ENCODE data around the gene AMN.

The AMN gene

DNA sequence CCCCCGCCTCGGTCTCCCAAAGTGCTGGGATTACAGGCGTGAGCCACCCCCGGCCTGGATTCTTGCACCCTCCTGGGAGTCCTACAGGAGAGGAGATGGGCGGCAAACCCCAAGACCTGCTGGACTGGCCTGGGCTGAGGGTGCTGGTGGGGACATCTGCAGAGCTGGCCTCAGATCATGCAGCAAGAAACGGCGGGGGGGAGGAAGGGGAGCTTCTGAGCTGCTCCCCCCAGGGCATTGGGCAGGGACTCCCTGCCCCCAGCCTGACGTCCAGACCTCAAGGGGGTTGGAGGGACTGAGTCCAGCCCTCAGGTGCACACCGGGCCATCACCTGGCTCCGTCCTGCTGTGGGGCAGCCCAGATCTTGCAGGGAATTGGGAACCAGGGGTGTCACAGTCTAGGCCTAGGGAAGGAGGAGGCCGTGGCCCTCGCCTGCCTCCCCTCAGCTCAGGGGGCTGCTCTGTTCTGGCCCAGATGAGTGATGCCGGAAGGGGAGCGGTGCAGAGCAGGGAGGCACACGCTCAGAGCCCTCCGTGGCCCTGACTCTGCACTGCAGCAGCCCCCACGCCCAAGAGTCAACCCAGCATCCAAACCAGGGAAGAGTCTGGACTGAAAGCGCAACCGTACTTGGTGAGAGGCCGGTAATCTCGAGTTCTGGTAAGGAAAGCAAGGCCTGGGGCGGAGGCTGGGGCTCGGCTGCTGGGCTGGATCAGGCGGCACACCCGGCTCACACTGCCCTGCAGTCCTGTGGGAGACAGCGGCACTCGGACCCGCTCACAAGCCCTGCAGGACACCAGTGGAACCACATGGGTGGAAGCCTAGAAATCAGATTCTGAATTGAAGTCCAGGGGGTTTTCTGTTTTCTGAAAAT is 8.9 kb upstream of the AMN start:
- no peak for TF ChIP-seq CTCF (IDR thresholded peaks at IDR 0.05)
- Mint-ChIP-seq H3K36me3 (ENCODE audit: low read depth) (peaks cover 3% of the 10 kb centered on the region), H3K27ac (no peak overlapping the region), H3K4me1 (peaks cover 23% of the 10 kb centered on the region), H3K4me3 (no peak overlapping the region), H3K9me3 (no peaks in the 10 kb centered on the region), H3K27me3 (ENCODE audit: low read depth, poor library complexity) (no peaks in the 10 kb centered on the region)
- DNase-seq: no peak

- DNase-seq: no peak
- Mint-ChIP-seq H3K36me3 (ENCODE audit: low read depth) (no peaks in the 10 kb centered on the region), H3K4me1 (peaks cover 21% of the 10 kb centered on the region)
Observed at GRCh38 chr14:102914474-102915291, 7.8 kb upstream of the AMN start.

GRCh38 chr14:102915292-102916110 is 7.0 kb upstream of the AMN start:
- H3K27ac Mint-ChIP-seq: no peak overlapping the region
- DNase-seq: no peak
- no peak overlapping the region for H3K4me3 Mint-ChIP-seq
- no peaks in the 10 kb centered on the region for H3K9me3 Mint-ChIP-seq
- H3K36me3 Mint-ChIP-seq (ENCODE audit: low read depth): no peaks in the 10 kb centered on the region
- peaks cover 13% of the 10 kb centered on the region for H3K4me1 Mint-ChIP-seq
- H3K27me3 Mint-ChIP-seq (ENCODE audit: low read depth, poor library complexity): no peaks in the 10 kb centered on the region
- TF ChIP-seq CTCF (IDR thresholded peaks at IDR 0.05): no peak

More at GRCh38 chr14:102914474-102915291, 7.8 kb upstream of the AMN start:
- no peaks in the 10 kb centered on the region for H3K9me3 Mint-ChIP-seq
- H3K27me3 Mint-ChIP-seq (ENCODE audit: low read depth, poor library complexity): no peaks in the 10 kb centered on the region
- H3K4me3 Mint-ChIP-seq: no peak overlapping the region
- TF ChIP-seq CTCF (IDR thresholded peaks at IDR 0.05): no peak
- H3K27ac Mint-ChIP-seq: no peak overlapping the region

DNA sequence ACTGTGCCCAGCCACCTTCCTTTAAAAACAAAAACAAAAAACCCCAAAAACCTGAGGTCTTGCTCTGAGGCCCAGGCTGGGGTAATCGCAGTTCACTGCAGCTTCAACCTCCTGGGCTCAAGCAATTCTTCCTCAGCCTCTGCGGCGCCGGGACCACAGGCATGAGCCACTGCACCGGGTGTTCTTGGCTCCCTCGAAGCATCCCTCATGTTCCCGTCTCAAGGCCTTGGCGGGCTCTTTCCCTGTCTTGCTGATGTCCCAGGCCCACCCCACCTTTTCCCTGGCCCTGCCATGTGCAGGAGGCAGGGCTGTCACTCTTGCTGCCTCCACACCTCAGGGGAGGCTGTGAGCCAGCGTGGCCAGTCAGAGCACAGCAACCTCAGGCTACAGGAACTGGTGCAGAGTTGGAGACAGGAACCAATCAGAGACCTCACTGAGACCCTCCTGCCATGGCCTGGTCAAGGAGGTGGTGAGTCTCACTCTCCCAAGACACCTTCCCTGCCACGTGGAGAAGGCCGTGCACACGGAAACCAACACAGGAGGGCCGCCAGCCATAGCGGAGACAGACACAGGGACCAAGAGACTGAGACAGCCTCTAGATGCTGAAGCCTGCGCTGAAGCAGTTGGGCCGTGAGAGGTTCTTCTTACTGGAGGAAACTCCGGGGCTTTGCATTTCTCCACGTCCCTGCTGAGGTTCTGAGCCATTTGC is 6.0 kb upstream of the AMN start:
- Mint-ChIP-seq H3K4me3 (no peak overlapping the region), H3K36me3 (ENCODE audit: low read depth) (no peaks in the 10 kb centered on the region), H3K4me1 (peaks cover 3% of the 10 kb centered on the region), H3K27ac (peak overlapping the region; percentile 32), H3K27me3 (ENCODE audit: low read depth, poor library complexity) (no peaks in the 10 kb centered on the region), H3K9me3 (no peaks in the 10 kb centered on the region)
- DNase-seq: no peak
- TF ChIP-seq CTCF (IDR thresholded peaks at IDR 0.05): no peak

GRCh38 chr14:102917056-102917385 is 5.4 kb upstream of the AMN start:
- Mint-ChIP-seq H3K4me1 (no peaks in the 10 kb centered on the region), H3K9me3 (no peaks in the 10 kb centered on the region), H3K27me3 (ENCODE audit: low read depth, poor library complexity) (no peaks in the 10 kb centered on the region), H3K36me3 (ENCODE audit: low read depth) (no peaks in the 10 kb centered on the region), H3K4me3 (no peak overlapping the region), H3K27ac (no peak overlapping the region)
- no peak for TF ChIP-seq CTCF (IDR thresholded peaks at IDR 0.05)
- DNase-seq: no peak
